Measurements from ENCODE around the gene SULT4A1. TPM values are rescaled to one million over a fixed set of nuclear protein-coding genes. Genes with fewer than 3 reads are reported as not detected.

SULT4A1 gene
- total RNA-seq, 4 donors from 2014 or later, result 2.1 TPM; not detected in 3

GRCh38 chr22:43814264-43814663 is 48.0 kb downstream of the SULT4A1 start:
- no peak for DNase-seq
- intact Hi-C loops (cut with DNase I; ENCODE audit: low total_unique reads), result no loop called here

GRCh38 chr22:43812890-43813289 is 49.4 kb downstream of the SULT4A1 start:
- H3K27ac ChIP-seq, result peak overlapping the region; percentile 68 to 84
- H3K27me3 ChIP-seq, result no peaks in the 10 kb centered on the region
- no peaks in the 10 kb centered on the region for H3K36me3 ChIP-seq
- intact Hi-C loops (cut with DNase I; ENCODE audit: low total_unique reads), result no loop called here
- H3K4me3 ChIP-seq, result peak overlapping the region; percentile 77 to 81
- peaks cover 0 to 4% of the 10 kb centered on the region in 2 donors for H3K4me1 ChIP-seq
- DNase-seq, result no peak
- no peaks in the 10 kb centered on the region for H3K9me3 ChIP-seq
- no peak for TF ChIP-seq CTCF (IDR thresholded peaks at IDR 0.05)
- no peak for TF ChIP-seq POLR2A (IDR thresholded peaks at IDR 0.05)

More at GRCh38 chr22:43814264-43814663, 48.0 kb downstream of the SULT4A1 start:
- Histone ChIP-seq H3K4me3 (no peak overlapping the region), H3K27ac (no peak overlapping the region), H3K36me3 (no peaks in the 10 kb centered on the region), H3K27me3 (no peaks in the 10 kb centered on the region), H3K4me1 (peaks cover 0 to 4% of the 10 kb centered on the region in 2 donors), H3K9me3 (no peaks in the 10 kb centered on the region)
- TF ChIP-seq POLR2A (IDR thresholded peaks at IDR 0.05) (no peak), CTCF (IDR thresholded peaks at IDR 0.05) (no peak)

GRCh38 chr22:43812149-43812842 is 50.0 kb downstream of the SULT4A1 start, which contains the start of gene EFCAB6:
Gene EFCAB6 (minus strand): TSS chr22:43812305. CDS start chr22:43782318, 29,987 bp downstream.
- DNase-seq, result peak; percentile 93 to 94
- Histone ChIP-seq H3K4me3 (peak within 1 kb of the TSS; percentile 77 to 81), H3K27me3 (no peaks in the 10 kb centered on the region), H3K9me3 (no peaks in the 10 kb centered on the region), H3K4me1 (peaks cover 0 to 4% of the 10 kb centered on the region in 2 donors), H3K36me3 (no peaks in the 10 kb centered on the region), H3K27ac (peak within 1 kb of the TSS; percentile 68 to 84)
- TF ChIP-seq POLR2A (IDR thresholded peaks at IDR 0.05) (peak in 1 of 2 donors; percentile 52), CTCF (IDR thresholded peaks at IDR 0.05) (peak in 1 of 4 experiments; percentile 16)
- intact Hi-C loops (cut with DNase I; ENCODE audit: low total_unique reads), result no loop called here

- Histone ChIP-seq H3K27me3 (no peaks in the 10 kb centered on the region), H3K4me1 (peaks cover 0 to 4% of the 10 kb centered on the region in 2 donors), H3K36me3 (no peaks in the 10 kb centered on the region), H3K27ac (peak overlapping the region; percentile 68 to 84), H3K9me3 (no peaks in the 10 kb centered on the region), H3K4me3 (peak overlapping the region; percentile 77 to 81)
- intact Hi-C loops (cut with DNase I; ENCODE audit: low total_unique reads), result no loop called here
- TF ChIP-seq POLR2A (IDR thresholded peaks at IDR 0.05) (no peak), CTCF (IDR thresholded peaks at IDR 0.05) (no peak)
- no peak for DNase-seq
Observed at GRCh38 chr22:43811777-43812148, 50.5 kb downstream of the SULT4A1 start.

GRCh38 chr22:43802897-43803495 is 59.3 kb downstream of the SULT4A1 start:
- no peaks in the 10 kb centered on the region for H3K4me1 ChIP-seq
- peaks cover 0 to 10% of the 10 kb centered on the region in 2 donors for H3K9me3 ChIP-seq
- H3K36me3 ChIP-seq, result no peaks in the 10 kb centered on the region
- intact Hi-C loops (cut with DNase I; ENCODE audit: low total_unique reads), result no loop called here
- DNase-seq, result no peak
- TF ChIP-seq POLR2A (IDR thresholded peaks at IDR 0.05) (no peak), CTCF (IDR thresholded peaks at IDR 0.05) (no peak)
- no peak overlapping the region for H3K27ac ChIP-seq
- no peak overlapping the region for H3K4me3 ChIP-seq
- H3K27me3 ChIP-seq, result no peaks in the 10 kb centered on the region
